Stimulated activated CD4-positive, alpha-beta T cell treated with anti-CD3 and anti-CD28 coated beads, Interleukin-15, amount 100 ng/mL, for 24 hours (primary cell): ENCODE results near the gene PTPRE.
"Not testable (repeated sequence)": the region's sequence is repeated elsewhere in the genome, so short reads cannot be mapped to it uniquely, and the experiment has no call there.

Experiments used
- DNase-seq: peaks from one replicate; pipeline ENCODE4 v3.0.0-alpha.2; 2020

PTPRE gene

DNA sequence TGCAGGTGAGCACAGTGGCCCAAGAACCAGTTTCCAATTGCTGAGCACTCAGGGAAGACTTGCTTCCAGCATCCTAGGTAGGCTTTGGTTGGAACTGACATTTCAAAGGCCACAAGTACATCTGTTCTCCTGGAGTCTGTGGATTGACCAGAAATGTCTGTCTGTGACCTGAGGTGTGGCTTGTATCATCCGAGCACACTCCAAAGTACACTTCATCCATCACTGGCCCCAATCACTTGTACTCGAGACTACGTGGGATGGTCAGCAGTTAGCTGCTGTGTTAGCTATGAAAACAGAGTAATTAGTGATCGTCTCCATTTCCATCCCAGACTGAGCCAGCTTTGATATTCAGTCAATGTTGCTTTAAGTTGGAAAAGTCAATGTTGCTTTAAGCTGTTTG is 174.3 kb downstream of the PTPRE start:
- DNase-seq = no peak

GRCh38 chr10:128081720-128082119 is 174.8 kb downstream of the PTPRE start:
- no peak for DNase-seq

DNA sequence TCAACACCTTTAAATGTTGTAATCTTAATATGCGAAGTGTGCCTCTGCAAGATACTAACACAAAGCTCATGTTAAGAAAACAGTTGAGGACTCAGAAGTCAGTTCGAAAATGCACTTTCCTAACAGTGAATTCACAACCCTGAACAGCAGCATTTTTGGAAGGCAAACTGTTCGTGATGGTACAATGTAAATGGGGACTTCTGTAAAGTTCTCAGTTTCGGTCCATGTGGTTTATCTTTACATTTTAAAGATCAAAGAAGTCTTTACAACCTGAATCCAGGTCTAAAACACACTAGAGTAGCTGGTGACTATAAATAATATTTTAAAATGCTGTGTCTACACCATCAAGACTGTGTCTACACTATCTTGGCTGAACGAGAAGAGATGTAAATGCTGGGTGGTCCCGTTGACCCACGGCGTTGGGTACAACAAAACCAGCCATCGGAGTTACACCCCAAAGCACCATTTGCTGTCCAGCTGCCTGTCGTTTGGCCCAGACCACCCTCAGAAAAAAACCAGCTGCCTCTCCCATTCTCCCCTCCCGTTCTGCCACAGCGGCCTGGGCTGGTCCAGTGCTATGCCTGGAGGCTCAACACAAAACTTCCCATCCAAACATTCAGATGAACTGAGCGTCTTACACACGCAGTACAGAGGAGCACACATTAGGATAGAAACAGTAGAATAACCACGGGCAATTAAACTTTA is 176.4 kb downstream of the PTPRE start:
- DNase-seq = no peak

GRCh38 chr10:128084364-128084763 is 177.5 kb downstream of the PTPRE start:
- no peak for DNase-seq

DNA sequence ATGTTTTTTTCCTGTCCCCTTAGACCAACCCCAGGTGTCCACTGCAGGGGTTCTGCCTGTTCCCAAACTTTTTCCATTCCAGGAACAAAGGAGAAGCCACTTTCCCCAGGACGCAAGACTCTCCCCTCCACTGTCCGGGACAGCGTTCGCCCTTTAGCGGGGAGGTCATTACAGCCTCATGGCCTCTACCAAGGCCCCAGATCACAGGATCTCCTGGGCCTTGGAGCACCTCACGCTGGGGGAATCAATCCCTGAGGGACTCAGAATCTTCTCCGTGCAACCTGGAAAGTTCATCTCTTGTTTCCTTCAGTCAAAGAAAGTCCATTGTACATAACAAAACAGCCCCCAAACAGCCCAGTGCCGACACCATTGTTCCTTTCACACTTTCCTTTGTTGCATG is 178.1 kb downstream of the PTPRE start:
- DNase-seq = no peak

- DNase-seq = no peak
These were observed 179.3 kb downstream of the PTPRE start for GRCh38 chr10:128086003-128086863.

- DNase-seq = no peak
These were observed 180.4 kb downstream of the PTPRE start for GRCh38 chr10:128087146-128087883.

- no peak for DNase-seq
These were observed 181.2 kb downstream of the PTPRE start for GRCh38 chr10:128087884-128088709.

GRCh38 chr10:128091636-128092210 is 184.8 kb downstream of the PTPRE start:
- no peak for DNase-seq

DNA sequence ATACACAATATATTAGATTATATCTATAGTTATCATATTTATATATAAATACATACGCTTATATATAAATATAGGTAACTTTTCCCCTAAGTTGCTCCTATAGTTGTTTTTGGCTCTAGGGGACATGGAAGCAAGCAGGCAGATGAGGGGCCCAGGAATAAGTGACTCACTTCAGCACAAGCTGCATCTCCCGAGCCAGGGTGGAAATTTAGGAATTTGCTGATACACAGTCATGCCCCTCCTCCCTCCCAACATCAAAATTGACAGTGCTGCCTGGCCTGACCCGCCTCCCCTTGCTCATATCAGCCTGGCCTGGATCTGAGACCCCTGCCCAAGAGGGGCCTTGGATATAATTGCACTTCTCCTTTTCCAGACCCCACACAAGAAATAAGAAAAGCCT is 185.6 kb downstream of the PTPRE start:
- no peak for DNase-seq

GRCh38 chr10:128094596-128094995 is 187.7 kb downstream of the PTPRE start:
- DNase-seq = not testable (repeated sequence)

DNA sequence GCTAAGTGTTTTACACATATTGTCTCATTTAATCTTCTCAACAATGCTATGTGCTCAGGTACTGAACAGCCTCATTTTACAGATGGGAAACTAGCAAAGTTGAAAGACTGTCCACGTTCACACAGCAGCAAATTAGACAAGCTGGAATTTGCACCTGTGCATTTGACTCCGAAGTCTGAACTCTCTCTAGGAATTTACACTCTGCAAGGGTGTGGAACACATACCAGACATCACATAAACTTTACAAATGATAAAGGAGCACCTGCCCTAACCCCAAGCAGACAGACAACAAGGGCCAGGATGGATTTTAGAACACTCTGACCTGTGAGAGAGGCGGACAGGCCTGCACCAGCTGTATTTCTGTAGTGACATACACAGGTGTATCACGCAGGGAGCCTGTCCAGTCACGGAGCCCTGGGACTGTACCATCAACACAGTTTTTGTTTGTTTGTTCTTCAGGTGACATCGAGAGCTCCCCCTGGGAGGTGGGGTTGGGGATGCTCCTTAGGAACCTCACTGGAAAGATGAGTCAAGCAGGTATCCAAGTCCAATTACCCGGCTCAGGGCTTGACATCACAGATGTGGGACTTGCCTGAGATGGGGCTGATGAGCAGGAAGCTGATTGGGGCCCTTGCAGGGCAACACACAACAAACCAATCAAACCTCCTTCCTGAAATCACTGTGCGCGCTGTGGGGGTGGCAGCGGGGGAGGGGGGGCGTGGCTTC is 188.3 kb downstream of the PTPRE start:
- DNase-seq = peak; percentile 35

DNA sequence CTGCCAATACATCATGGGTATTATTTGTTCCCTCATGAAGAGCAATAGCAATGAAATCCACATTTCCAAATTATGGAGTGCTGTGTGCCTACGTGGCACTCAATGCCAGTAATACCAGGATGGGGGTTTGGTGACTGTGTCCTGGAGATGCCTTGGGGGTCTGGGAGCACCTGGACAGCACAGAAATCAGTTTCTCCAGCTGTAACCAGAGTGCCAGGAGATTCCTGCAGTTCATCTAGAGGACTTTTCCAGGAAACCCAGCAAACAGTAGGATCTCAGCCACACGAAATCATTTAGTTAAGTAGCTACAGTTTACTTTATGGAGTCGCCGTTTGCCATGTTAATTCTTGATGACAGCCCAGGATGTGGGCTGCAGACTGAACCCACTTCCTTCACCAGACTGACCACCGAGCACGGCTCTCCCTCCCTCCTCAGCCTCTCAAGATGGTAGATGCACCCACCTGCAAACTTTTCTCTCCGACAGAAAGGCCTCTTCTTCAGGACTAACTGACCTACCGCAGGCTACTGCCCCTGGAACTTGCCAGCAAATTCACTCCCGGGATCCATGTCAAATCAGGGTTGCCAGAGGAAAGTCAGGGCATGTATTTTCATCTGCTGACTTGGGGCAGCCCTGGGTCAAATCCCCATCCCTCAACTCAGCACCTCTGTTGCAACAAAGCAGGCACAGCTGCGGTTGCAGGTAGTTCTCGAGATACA is 189.0 kb downstream of the PTPRE start:
- no peak for DNase-seq

DNA sequence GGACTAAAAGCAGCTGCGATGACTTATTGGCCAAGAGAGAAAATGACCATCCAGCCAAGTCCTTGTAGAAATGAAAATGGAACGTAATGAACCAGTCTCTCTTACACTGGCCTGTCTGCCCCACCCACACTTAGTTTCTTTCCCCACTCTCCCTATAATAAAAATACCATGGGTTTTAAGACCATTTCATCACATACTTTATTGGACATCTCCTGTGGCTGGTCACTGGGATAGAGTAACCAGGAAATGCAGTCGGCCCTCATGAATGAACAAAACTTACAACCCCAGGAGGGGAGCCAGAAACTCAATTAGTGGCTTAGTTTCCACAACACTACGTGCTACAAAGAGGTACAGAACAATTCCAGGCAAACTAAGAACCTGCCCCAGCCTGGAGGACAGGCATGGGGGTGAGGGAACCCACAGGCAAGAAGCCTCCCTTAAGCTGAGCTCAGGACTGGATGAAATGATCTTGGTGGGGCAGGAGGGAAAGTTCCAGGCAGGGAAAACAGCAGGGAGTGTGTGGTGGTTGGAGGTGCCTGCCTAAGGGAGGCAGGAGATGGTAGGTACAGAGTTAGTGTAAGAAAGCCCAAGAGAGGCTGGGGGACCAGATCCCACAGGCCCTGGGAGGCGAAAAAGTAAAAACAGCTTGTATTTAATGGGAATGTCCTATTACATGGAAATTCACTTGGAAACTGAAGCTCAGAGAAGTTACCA is 189.7 kb downstream of the PTPRE start:
- no peak for DNase-seq

GRCh38 chr10:128097783-128098182 is 190.9 kb downstream of the PTPRE start:
- no peak for DNase-seq

DNA sequence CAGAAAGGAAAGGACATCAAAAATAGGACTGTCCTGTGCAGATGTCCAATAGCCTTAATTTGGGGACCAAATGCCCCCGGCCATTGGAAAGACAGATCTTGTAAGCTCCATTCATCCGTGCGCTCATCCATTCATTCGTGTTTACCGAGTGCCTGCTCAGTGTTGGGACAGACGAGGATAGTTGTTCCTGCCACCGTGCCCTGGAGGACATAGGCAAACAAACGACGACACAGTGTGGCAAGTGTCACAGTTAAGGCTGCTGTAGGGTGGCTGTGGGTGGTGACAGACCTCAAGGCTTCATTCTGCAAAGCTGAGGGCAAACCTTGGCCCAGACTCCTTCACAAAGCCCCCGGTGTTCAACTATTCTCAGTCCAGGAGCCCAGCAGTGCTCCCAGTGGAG is 191.7 kb downstream of the PTPRE start:
- no peak for DNase-seq

DNA sequence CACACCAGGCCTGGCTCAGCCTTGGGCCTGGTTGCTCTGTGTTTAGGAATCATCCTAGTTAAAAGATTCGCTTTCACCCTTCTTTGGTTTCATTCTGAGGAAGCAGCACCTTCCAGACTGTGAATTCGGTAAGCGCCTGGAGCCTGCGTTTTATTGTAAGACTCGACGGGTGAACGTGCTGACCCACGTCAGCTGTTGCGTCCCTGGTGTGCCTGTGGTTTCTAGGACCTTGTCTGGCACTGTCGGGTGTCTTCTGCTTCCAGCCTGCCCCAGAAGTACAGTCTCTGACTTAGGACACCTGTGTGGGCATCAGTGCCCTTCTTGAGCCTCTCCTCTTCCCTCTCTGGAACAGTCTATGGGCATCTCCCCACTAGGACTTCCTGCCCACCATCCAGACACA is 193.0 kb downstream of the PTPRE start:
- no peak for DNase-seq

DNA sequence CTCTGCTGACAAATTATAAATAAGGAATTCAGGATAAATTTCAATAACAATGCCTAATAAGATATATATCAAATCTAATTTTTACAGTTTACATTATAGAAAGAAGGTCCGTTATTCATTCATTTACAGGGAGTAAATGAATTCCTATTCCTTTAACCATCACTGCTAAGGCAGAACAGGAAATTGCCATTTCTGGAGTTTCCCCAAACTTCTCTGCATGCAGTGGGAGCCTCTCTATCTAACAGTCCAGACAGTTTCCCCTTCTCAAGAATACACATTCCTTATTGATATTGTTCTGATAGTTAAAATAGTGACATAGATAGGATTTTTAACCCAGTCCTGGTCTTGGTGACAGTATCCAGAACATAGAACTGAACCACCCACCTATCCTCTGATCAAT is 195.0 kb downstream of the PTPRE start:
- no peak for DNase-seq

DNA sequence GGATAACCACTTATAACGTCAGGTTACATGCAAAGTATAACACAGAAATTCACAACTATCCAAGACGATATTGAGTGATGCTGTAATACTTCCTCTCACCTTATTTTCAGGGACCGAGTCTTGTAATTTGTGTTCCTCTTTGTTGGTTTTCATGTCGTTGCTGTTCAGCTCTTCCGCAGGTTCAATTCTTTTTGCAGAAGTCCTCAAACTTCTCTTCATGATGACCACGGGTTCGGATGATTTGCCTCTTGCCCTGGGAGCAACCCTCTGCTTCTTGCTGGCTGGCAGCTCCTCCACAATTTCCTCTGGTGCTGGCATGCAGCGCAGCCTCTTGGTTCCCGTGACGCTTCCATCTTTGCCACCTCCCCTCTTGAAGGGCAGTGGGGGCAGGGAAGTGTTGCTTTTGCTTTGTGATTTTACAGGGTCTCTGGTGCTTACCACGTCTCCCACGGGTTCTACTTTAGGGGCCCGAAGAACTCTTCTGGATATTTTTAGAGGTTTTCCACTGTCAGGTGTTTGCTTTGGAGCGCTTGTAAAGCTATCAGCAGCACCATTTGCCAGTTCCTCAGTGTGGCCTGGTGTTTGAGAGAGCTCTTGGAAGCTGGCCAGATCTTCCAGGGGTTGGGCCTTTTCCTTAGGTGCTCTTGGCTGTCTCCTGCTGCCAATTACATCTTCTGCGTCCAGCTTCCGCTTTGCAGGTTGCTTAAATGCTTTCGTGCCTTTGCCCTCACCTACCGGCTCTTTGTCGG is 195.8 kb downstream of the PTPRE start:
- DNase-seq = no peak
